Ovary (tissue), 3 donors: ENCODE measurements around the gene ANAPC10.

Source experiments
- POLR2A ChIP-seq: fragments of 450-650 bp; IDR thresholded peaks from one replicate; pipeline ENCODE4 v1.6.1; 2017; ENCODE audit warnings: antibody characterized with exemption, mild to moderate bottlenecking, moderate library complexity
- TF ChIP-seq, protein P1 (sequence below), 3 donors: fragments of 450-650 bp in 2 of 3; fragments of 200-600 bp in 1 of 3; IDR thresholded peaks; one replicate each; pipeline versions ENCODE4 v1.5.1 to v1.8.0; 2016 to 2022; ENCODE audit warnings: antibody characterized with exemption in 3 of 3, mild to moderate bottlenecking in 1 of 3
- donor health status: DM: no; HTN: no; CAD: no.

DNA sequence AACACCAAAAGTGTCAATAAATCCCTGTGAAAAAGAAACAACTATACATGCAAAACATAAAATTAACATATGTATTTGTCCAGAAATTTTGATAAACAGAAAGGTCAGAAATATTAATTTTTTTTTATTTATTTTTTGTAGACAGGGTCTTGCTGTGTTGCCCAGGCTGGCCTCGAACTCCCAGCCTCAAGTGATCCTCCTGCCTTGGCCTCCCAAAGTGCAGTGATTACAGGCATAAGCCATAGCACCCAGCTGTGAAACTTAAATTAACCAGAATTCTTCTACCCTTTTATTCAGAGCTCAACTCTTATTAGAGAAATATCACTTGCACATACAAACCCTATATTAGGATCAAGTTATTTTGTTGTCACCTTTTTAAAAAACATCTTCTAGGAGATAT, 16.2 kb downstream of the ANAPC10 start:
- TF ChIP-seq POLR2A = no peak
- TF ChIP-seq, protein P1, sequence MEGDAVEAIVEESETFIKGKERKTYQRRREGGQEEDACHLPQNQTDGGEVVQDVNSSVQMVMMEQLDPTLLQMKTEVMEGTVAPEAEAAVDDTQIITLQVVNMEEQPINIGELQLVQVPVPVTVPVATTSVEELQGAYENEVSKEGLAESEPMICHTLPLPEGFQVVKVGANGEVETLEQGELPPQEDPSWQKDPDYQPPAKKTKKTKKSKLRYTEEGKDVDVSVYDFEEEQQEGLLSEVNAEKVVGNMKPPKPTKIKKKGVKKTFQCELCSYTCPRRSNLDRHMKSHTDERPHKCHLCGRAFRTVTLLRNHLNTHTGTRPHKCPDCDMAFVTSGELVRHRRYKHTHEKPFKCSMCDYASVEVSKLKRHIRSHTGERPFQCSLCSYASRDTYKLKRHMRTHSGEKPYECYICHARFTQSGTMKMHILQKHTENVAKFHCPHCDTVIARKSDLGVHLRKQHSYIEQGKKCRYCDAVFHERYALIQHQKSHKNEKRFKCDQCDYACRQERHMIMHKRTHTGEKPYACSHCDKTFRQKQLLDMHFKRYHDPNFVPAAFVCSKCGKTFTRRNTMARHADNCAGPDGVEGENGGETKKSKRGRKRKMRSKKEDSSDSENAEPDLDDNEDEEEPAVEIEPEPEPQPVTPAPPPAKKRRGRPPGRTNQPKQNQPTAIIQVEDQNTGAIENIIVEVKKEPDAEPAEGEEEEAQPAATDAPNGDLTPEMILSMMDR (IDR thresholded peaks at IDR 0.05) = no peak
